GM21619 (cell line): ENCODE data around the gene SESN1.

Source experiments
- ATAC-seq: cut with Tn5 transposase; IDR thresholded peaks from one replicate; pipeline ENCODE4 v1.9.1; 2021; ENCODE audit not compliant: unreplicated experiment

SESN1 gene

GRCh38 chr6:109062216-109062615 is 32.4 kb downstream of the SESN1 start:
- no peak for ATAC-seq

GRCh38 chr6:109060571-109060970 is 34.1 kb downstream of the SESN1 start:
- no peak for ATAC-seq

GRCh38 chr6:109059571-109060021 is 35.0 kb downstream of the SESN1 start:
- no peak for ATAC-seq

- no peak for ATAC-seq
Measured at GRCh38 chr6:109059153-109059552, 35.5 kb downstream of the SESN1 start.

GRCh38 chr6:109058620-109059019 is 36.0 kb downstream of the SESN1 start:
- ATAC-seq: no peak

GRCh38 chr6:109056661-109057060 is 38.0 kb downstream of the SESN1 start:
- no peak for ATAC-seq

GRCh38 chr6:109055771-109056235 is 38.8 kb downstream of the SESN1 start:
- ATAC-seq: no peak

- no peak for ATAC-seq
Measured at GRCh38 chr6:109053336-109053735, 41.3 kb downstream of the SESN1 start.

GRCh38 chr6:109052852-109053251 is 41.8 kb downstream of the SESN1 start:
- no peak for ATAC-seq

- no peak for ATAC-seq
Measured at GRCh38 chr6:109052018-109052651, 42.5 kb downstream of the SESN1 start.

- ATAC-seq: no peak
Measured at GRCh38 chr6:109051301-109052017, 43.2 kb downstream of the SESN1 start.

GRCh38 chr6:109050447-109051102 is 44.1 kb downstream of the SESN1 start:
- ATAC-seq: no peak

GRCh38 chr6:109050012-109050411 is 44.6 kb downstream of the SESN1 start:
- no peak for ATAC-seq

- no peak for ATAC-seq
Measured at GRCh38 chr6:109048670-109049415, 45.8 kb downstream of the SESN1 start.

GRCh38 chr6:109048176-109048575 is 46.5 kb downstream of the SESN1 start:
- no peak for ATAC-seq

GRCh38 chr6:109045493-109045892 is 49.2 kb downstream of the SESN1 start:
- ATAC-seq: no peak

- no peak for ATAC-seq
Measured at GRCh38 chr6:109039795-109040194, 54.9 kb downstream of the SESN1 start.

- no peak for ATAC-seq
Measured at GRCh38 chr6:109038837-109039398, 55.7 kb downstream of the SESN1 start.

GRCh38 chr6:109036574-109037294 is 57.9 kb downstream of the SESN1 start:
- no peak for ATAC-seq

- ATAC-seq: no peak
Measured at GRCh38 chr6:109034526-109034925, 60.1 kb downstream of the SESN1 start.
